ENCODE results near the gene SPAG6.
A peak's percentile ranks its signal among the peaks of the same experiment; 100 is the strongest.

The SPAG6 gene

GRCh38 chr10:22435650-22436049 is 90.4 kb downstream of the SPAG6 start:
- no peak for TF ChIP-seq MYC (IDR thresholded peaks at IDR 0.05; ENCODE audit: low read depth, low read length)
- no peak for TF ChIP-seq POLR2A (IDR thresholded peaks at IDR 0.05; ENCODE audit: extremely low read depth, insufficient read length)
- no peak for TF ChIP-seq MAX (IDR thresholded peaks at IDR 0.05; ENCODE audit: low read depth, low read length)
- TF ChIP-seq CTCF (IDR thresholded peaks at IDR 0.05; ENCODE audit: low read depth, low read length): no peak
- DNase-seq (ENCODE audit: low read depth): no peak

GRCh38 chr10:22436526-22436892 is 91.2 kb downstream of the SPAG6 start:
- H3K4me3 ChIP-seq (ENCODE audit: low read depth, low read length): no peak overlapping the region
- no peak for DNase-seq (ENCODE audit: low read depth)
- no peak for TF ChIP-seq CTCF (IDR thresholded peaks at IDR 0.05; ENCODE audit: low read depth, low read length)
- TF ChIP-seq POLR2A (IDR thresholded peaks at IDR 0.05; ENCODE audit: extremely low read depth, insufficient read length): no peak
- no peak for TF ChIP-seq MAX (IDR thresholded peaks at IDR 0.05; ENCODE audit: low read depth, low read length)

More at GRCh38 chr10:22435650-22436049, 90.4 kb downstream of the SPAG6 start:
- no peak overlapping the region for H3K4me3 ChIP-seq (ENCODE audit: low read depth, low read length)

- peak; percentile 85 for DNase-seq (ENCODE audit: low read depth)
- H3K4me3 ChIP-seq (ENCODE audit: low read depth, low read length): peak overlapping the region; percentile 57
- no peak for TF ChIP-seq MAX (IDR thresholded peaks at IDR 0.05; ENCODE audit: low read depth, low read length)
- TF ChIP-seq CTCF (IDR thresholded peaks at IDR 0.05; ENCODE audit: low read depth, low read length): no peak
- no peak for TF ChIP-seq MYC (IDR thresholded peaks at IDR 0.05; ENCODE audit: low read depth, low read length)
- no peak for TF ChIP-seq POLR2A (IDR thresholded peaks at IDR 0.05; ENCODE audit: extremely low read depth, insufficient read length)
Measured at GRCh38 chr10:22436893-22437619, 91.8 kb downstream of the SPAG6 start.

GRCh38 chr10:22437620-22438588 is 92.6 kb downstream of the SPAG6 start:
- peak overlapping the region; percentile 57 for H3K4me3 ChIP-seq (ENCODE audit: low read depth, low read length)
- no peak for DNase-seq (ENCODE audit: low read depth)
- TF ChIP-seq POLR2A (IDR thresholded peaks at IDR 0.05; ENCODE audit: extremely low read depth, insufficient read length): no peak
- TF ChIP-seq CTCF (IDR thresholded peaks at IDR 0.05; ENCODE audit: low read depth, low read length): no peak
- TF ChIP-seq MAX (IDR thresholded peaks at IDR 0.05; ENCODE audit: low read depth, low read length): no peak
- no peak for TF ChIP-seq MYC (IDR thresholded peaks at IDR 0.05; ENCODE audit: low read depth, low read length)

GRCh38 chr10:22438711-22439110 is 93.4 kb downstream of the SPAG6 start:
- TF ChIP-seq MYC (IDR thresholded peaks at IDR 0.05; ENCODE audit: low read depth, low read length): no peak
- TF ChIP-seq MAX (IDR thresholded peaks at IDR 0.05; ENCODE audit: low read depth, low read length): no peak
- no peak for TF ChIP-seq CTCF (IDR thresholded peaks at IDR 0.05; ENCODE audit: low read depth, low read length)
- TF ChIP-seq POLR2A (IDR thresholded peaks at IDR 0.05; ENCODE audit: extremely low read depth, insufficient read length): no peak
- H3K4me3 ChIP-seq (ENCODE audit: low read depth, low read length): no peak overlapping the region
- DNase-seq (ENCODE audit: low read depth): no peak
